RPMI8226 (cell line): ENCODE data around the gene LYPD3.

ENCODE experiments used
- DNase-seq: peaks from one replicate; pipeline ENCODE4 v3.0.0-alpha.2; 2015

The LYPD3 gene

GRCh38 chr19:43430142-43430710 lies 35.2 kb downstream of the LYPD3 start:
- no peak for DNase-seq

GRCh38 chr19:43429395-43429794 lies 36.0 kb downstream of the LYPD3 start:
- no peak for DNase-seq

GRCh38 chr19:43425567-43426392 lies 39.6 kb downstream of the LYPD3 start:
- DNase-seq = no peak

- DNase-seq = no peak
Measured at GRCh38 chr19:43423779-43424178, 41.6 kb downstream of the LYPD3 start.

- DNase-seq = no peak
Measured at GRCh38 chr19:43422689-43423066, 42.7 kb downstream of the LYPD3 start.

- DNase-seq = no peak
Measured at GRCh38 chr19:43422000-43422688, 43.3 kb downstream of the LYPD3 start.

- DNase-seq = no peak
Measured at GRCh38 chr19:43420954-43421353, 44.5 kb downstream of the LYPD3 start.

- no peak for DNase-seq
Measured at GRCh38 chr19:43416951-43417623, 48.3 kb downstream of the LYPD3 start.

GRCh38 chr19:43414554-43414953 lies 50.9 kb downstream of the LYPD3 start, which contains the start of gene TEX101:
Gene TEX101 (plus strand): TSS chr19:43414890. CDS start chr19:43415920, 1,030 bp downstream.
- DNase-seq = no peak

- no peak for DNase-seq
Measured at GRCh38 chr19:43412441-43412840, 53.0 kb downstream of the LYPD3 start.
